ENCODE results near the gene C11orf97. TPM values are rescaled to one million over a fixed set of nuclear protein-coding genes. Genes with fewer than 3 reads are reported as not detected.

C11orf97 gene
- total RNA-seq, 4 donors from 2014 or later, result not detected

- no peak for DNase-seq (ENCODE audit: low spot score in 2 of 2)
- Histone ChIP-seq H3K9me3 (no peaks in the 10 kb centered on the region), H3K4me3 (no peak overlapping the region), H3K27ac (no peak overlapping the region), H3K36me3 (no peaks in the 10 kb centered on the region), H3K27me3 (no peaks in the 10 kb centered on the region), H3K4me1 (peaks cover 4% of the 10 kb centered on the region)
- WGBS, result 44% methylated on average over 4 of the region's 4 CpGs
- TF ChIP-seq EP300 (IDR thresholded peaks at IDR 0.05) (no peak), POLR2A (IDR thresholded peaks at IDR 0.05) (no peak), CTCF (IDR thresholded peaks at IDR 0.05) (no peak), POLR2AphosphoS5 (IDR thresholded peaks at IDR 0.05) (no peak)
These were observed 6.0 kb downstream of the C11orf97 start for GRCh38 chr11:94518300-94518699.

- 8% methylated on average over 5 of the region's 5 CpGs for WGBS
- no peak for DNase-seq (ENCODE audit: low spot score in 2 of 2)
These were observed 7.3 kb downstream of the C11orf97 start for GRCh38 chr11:94519478-94520084.

DNA sequence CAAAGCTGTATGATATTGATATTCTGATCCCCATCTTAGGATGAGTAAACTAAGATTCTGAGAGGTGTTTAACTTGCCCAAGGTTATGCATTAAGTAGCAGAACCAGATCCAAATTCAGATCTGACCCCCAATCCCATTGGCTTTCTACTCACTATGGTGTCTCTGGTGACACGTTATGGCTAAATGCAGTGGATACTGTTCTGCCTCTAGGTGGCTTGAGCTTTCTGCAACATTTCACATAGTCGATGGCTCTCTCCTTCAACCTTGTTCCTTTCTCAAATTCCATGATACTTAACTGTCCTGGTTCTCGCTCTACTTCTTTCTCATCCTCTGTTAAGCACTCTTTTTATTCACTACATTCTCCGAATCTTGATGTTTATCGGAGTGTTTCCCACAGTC, 9.4 kb downstream of the C11orf97 start:
- no peak overlapping the region for H3K27ac ChIP-seq
- DNase-seq (ENCODE audit: low spot score in 2 of 2), result no peak
- WGBS, result 66% methylated on average over 5 of the region's 5 CpGs

More at GRCh38 chr11:94519478-94520084, 7.3 kb downstream of the C11orf97 start:
- H3K27me3 ChIP-seq, result no peaks in the 10 kb centered on the region
- no peak overlapping the region for H3K4me3 ChIP-seq
- no peaks in the 10 kb centered on the region for H3K36me3 ChIP-seq
- H3K9me3 ChIP-seq, result no peaks in the 10 kb centered on the region
- TF ChIP-seq EP300 (IDR thresholded peaks at IDR 0.05), result no peak
- TF ChIP-seq POLR2A (IDR thresholded peaks at IDR 0.05), result no peak
- TF ChIP-seq POLR2AphosphoS5 (IDR thresholded peaks at IDR 0.05), result no peak
- TF ChIP-seq CTCF (IDR thresholded peaks at IDR 0.05), result peak; percentile 23 to 51
- H3K4me1 ChIP-seq, result peaks cover 4% of the 10 kb centered on the region
- no peak overlapping the region for H3K27ac ChIP-seq

GRCh38 chr11:94524341-94524740, 12.1 kb downstream of the C11orf97 start:
- Histone ChIP-seq H3K9me3 (no peaks in the 10 kb centered on the region), H3K36me3 (no peaks in the 10 kb centered on the region), H3K4me3 (no peak overlapping the region), H3K4me1 (peaks cover 14% of the 10 kb centered on the region), H3K27me3 (no peaks in the 10 kb centered on the region), H3K27ac (no peak overlapping the region)
- TF ChIP-seq CTCF (IDR thresholded peaks at IDR 0.05), result no peak
- TF ChIP-seq POLR2AphosphoS5 (IDR thresholded peaks at IDR 0.05), result no peak
- TF ChIP-seq EP300 (IDR thresholded peaks at IDR 0.05), result no peak
- no peak for TF ChIP-seq POLR2A (IDR thresholded peaks at IDR 0.05)
- 59% methylated on average over 1 of the region's 1 CpG for WGBS
- DNase-seq (ENCODE audit: low spot score in 2 of 2), result no peak

More for the DNA sequence above, 9.4 kb downstream of the C11orf97 start:
- Histone ChIP-seq H3K9me3 (no peaks in the 10 kb centered on the region), H3K36me3 (no peaks in the 10 kb centered on the region), H3K4me1 (peaks cover 14% of the 10 kb centered on the region), H3K4me3 (no peak overlapping the region), H3K27me3 (no peaks in the 10 kb centered on the region)
- TF ChIP-seq EP300 (IDR thresholded peaks at IDR 0.05) (no peak), CTCF (IDR thresholded peaks at IDR 0.05) (peak in 1 of 2 donors; percentile 7)

DNA sequence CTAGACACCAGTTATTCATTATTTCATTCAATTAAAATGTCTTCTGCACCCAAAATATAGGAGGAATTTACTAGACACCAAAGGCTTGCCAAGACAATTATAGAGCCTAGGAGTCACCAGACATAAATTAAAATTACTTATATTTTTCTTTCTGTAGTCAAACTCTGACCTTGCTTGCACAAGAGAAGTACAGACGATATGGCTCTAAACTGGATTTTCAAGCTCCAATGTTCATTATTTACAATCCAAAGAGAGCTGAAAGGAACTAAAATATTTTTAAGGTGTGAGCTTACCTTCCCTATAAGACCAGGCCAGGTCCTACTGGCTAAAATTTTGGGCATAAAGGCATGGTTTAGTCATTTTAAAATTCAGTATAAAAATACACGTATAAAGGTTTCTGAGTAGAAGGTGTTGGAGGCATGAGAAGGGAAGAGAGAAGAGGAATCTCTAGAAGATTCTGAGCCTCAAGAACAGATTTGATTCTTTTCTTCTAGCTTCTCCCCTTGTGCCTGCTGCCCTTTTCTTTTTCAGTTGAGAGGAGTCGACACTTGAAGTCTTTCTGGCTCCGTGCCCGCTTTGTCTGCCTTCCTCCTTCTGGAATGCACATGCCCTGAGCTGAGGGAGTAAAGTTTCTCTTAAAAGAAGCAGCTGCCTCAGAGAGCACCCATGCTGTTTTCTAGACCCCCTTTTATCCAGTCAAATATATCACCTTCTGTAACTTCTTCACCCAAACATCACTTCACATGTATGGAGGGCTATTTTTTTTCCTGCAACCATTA, 13.5 kb downstream of the C11orf97 start:
- H3K27me3 ChIP-seq, result no peaks in the 10 kb centered on the region
- peak; percentile 74 to 80 for DNase-seq (ENCODE audit: low spot score in 2 of 2)
- H3K9me3 ChIP-seq, result no peaks in the 10 kb centered on the region
- H3K36me3 ChIP-seq, result no peaks in the 10 kb centered on the region
- H3K27ac ChIP-seq, result no peak overlapping the region
- WGBS, result 25% methylated on average over 5 of the region's 5 CpGs
- no peak overlapping the region for H3K4me3 ChIP-seq
- peaks cover 11% of the 10 kb centered on the region for H3K4me1 ChIP-seq
- TF ChIP-seq CTCF (IDR thresholded peaks at IDR 0.05) (no peak), EP300 (IDR thresholded peaks at IDR 0.05) (no peak), POLR2AphosphoS5 (IDR thresholded peaks at IDR 0.05) (no peak), POLR2A (IDR thresholded peaks at IDR 0.05) (no peak)
